H1 (cell line): ENCODE results near the gene BTBD16.

Source experiments
- E2F6 ChIP-seq: IDR thresholded peaks from 2 replicates; pipeline ENCODE4 v1.6.1; 2012; ENCODE audit warnings: inconsistent platforms
- RXRA ChIP-seq: IDR thresholded peaks from 2 replicates; pipeline ENCODE4 v1.6.1; 2011; ENCODE audit warnings: low read depth, mild to moderate bottlenecking, low read length, moderate library complexity; ENCODE audit not compliant: insufficient read depth

- TF ChIP-seq RXRA (no peak), E2F6 (no peak)
These were observed 67.7 kb downstream of the BTBD16 start for GRCh38 chr10:122338609-122339441.
